Stimulated activated CD8-positive, alpha-beta memory T cell treated with anti-CD3 and anti-CD28 coated beads, Interleukin-4, amount 100 ng/mL, for 24 hours (primary cell): ENCODE data around the gene CDH4.

Source experiments
- DNase-seq: peaks from one replicate; pipeline ENCODE4 v3.0.0-alpha.2; 2020; ENCODE audit warnings: low read depth

The CDH4 gene

DNA sequence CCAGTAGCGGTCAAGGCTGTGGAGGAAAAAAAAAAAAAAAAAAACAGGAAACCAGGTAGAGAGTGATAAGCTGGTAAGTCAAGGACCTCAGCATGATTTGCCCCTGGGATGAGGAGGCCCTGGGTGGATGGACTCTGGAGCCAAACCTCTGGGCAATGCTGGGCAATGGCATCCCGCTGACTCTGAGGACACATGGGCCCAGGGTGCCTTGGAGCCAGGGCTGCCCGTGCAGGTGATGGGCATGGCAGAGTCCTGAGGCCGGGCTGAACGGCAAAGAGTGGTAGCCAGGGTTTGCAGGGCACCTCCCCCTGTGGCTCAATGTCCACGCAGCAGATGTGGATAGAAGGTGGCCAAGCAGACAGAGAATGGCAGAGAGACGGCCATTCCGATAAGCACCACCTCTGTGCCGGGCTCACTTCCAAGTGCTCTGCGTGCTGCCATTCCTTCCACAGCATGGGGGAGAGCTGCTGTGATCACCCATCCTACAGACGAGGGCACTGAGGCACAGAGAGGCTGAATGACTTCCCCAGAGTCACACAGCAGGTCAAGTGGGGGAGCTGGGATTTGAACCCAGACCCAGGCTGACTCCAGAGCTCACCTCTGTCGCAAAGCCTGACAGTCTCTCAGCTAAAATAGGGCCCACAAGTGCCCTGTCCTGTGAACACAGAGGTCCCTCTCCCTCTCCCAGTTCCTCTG lies 353.9 kb downstream of the CDH4 start:
- no peak for DNase-seq

DNA sequence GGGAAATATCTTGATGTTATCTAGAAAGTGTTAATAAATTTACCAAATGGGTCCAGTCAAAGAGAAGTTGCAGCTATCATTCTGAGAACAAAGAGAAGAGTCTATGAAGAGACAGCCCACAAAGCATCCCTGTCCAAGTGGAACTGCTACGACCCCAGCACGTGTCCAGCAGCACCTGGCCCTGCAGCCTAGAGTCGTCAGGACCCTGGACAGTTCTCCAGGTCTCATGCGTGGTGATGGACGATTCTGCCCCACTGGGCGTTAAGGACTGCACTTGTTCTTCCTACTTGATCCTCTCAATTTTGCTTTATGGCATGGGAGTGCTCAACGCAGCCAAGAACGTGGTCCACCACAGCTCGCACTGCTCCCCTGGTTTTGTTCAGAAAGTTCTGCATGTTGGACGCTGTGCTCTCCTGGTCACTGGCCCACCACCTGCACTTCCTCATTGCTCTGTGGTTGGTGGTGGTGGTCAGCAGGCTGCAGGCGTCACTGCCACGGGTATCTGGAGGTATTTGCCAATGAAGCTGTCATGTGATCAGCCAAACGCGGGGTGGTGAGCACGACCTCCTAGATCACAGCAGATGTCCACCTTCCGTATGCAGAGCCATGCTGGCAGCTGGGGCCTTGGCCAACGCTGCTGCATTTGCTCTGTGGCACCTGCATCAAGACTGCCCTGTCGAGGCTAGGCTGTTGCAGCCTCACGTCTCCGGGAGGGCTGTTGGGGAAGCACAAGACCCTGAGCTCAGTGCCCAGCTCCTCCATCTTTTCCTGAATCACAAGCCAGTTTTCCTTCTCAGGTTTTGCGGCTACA lies 356.4 kb downstream of the CDH4 start:
- DNase-seq, result no peak

GRCh38 chr20:61609461-61609860 lies 357.4 kb downstream of the CDH4 start:
- no peak for DNase-seq

- no peak for DNase-seq
Measured at GRCh38 chr20:61611401-61612180, 359.5 kb downstream of the CDH4 start.

DNA sequence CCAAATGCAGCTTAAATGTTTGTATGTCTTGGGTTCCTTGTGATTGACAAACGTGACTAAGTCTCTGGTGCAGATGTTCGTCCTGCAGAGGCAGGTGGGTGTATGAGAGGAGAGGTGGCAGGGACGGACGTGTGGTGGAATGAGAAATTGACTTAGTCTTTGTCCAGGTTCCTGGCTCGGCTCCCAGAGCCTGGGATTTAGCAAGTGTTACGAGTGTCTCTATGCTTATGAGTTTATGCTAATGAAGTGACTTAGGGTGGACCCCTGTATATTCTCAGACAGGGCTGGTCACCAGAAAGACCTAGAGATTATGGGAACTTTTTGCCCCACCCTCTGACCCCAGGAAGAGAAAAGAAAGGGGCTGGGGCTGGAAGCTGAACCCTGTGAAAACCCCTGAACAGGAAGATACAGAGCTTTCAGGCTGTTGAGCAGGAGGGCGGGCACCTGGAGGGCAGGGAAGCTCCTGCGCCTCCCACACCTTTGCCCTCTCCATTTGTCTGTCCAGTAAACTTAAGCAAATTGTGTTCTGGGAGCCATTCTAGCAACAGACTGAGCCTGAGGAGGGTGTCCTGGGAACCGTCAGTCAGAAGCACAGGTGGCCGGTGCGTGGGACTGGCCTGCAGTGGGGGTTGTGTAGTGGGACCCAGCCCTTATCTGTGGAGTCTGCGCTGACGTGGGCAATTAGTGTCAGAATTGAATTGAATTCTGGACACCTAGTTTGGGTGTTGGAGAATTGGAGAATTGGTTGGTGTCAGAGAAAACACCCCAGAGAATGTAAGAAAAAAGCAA lies 362.1 kb downstream of the CDH4 start:
- DNase-seq, result no peak

- no peak for DNase-seq
Measured at GRCh38 chr20:61614706-61615100, 362.6 kb downstream of the CDH4 start.

GRCh38 chr20:61615806-61616205 lies 363.7 kb downstream of the CDH4 start:
- no peak for DNase-seq

DNA sequence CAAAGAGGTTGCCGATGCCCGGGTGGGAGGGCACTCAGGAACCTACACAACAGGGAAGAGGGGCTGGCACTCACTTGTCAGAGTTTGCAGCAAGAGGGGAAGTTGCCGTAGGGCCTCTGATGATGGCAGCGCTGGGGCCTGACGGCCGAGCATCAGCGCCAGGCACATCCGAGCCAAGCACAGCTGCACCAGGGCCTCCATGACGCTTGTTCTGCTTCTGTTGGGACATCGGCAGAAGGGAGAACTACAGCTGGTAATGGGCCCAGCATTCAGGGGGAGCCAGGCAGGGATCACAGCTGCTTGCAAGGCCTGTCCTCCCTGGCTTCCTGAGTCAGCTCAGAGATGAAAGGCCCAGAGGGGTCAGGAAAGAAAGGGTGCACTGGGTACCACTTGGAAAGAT lies 367.7 kb downstream of the CDH4 start:
- DNase-seq, result no peak

DNA sequence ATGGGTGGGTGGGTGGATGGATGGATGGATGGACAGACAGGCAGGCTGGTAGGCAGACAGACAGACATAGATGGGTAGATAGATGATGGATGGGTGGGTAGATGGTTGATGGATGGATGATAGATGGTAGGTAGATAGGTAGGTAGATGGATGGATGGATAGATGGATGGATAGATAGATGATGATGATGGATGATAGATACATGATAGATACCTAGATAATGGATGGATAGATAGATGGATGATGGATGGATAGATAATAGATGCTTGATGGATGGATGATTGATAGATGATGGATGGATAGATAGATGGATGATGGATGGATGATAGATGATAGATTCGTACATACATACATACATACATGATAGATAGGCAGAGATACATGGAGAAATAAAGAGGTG lies 368.1 kb downstream of the CDH4 start:
- DNase-seq, result no peak

GRCh38 chr20:61621035-61621730 lies 369.1 kb downstream of the CDH4 start:
- no peak for DNase-seq

- DNase-seq, result no peak
Measured at GRCh38 chr20:61621852-61622251, 369.8 kb downstream of the CDH4 start.

GRCh38 chr20:61623451-61623850 lies 371.4 kb downstream of the CDH4 start:
- DNase-seq, result no peak

- DNase-seq, result no peak
Measured at GRCh38 chr20:61625246-61625645, 373.2 kb downstream of the CDH4 start.

- DNase-seq, result no peak
Measured at GRCh38 chr20:61626412-61626811, 374.4 kb downstream of the CDH4 start.

DNA sequence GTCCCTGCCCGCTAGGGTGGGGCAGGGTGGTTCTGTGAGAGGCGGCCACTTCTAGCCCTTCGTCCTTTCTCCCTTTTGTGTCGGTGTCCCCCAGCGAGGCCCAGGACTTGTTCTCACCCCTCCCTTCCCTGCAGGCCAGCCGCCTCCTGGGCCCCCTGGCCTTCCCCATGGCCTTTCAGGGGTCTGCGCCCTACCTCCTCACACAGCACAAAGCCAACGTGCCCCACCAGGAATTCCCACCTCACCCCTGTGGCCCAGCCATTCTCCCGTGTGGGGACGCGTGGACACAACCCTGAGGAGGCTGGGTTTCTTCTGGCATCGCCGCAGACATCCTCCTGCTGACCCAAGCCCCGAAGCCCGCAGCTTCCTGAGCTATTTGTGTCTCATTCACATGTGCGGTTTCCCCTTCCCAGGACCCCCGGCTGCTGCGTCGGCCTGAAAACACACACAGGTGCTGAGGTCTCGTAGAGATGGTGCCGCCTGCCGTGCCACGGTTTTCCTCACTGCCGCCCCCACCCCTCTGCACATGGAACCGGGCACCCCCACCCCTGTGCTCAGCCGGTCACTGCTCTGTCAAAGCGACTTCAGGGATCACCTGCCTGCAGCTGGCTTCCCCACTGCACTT lies 375.8 kb downstream of the CDH4 start:
- DNase-seq, result no peak

GRCh38 chr20:61628480-61628879 lies 376.4 kb downstream of the CDH4 start:
- DNase-seq, result no peak

DNA sequence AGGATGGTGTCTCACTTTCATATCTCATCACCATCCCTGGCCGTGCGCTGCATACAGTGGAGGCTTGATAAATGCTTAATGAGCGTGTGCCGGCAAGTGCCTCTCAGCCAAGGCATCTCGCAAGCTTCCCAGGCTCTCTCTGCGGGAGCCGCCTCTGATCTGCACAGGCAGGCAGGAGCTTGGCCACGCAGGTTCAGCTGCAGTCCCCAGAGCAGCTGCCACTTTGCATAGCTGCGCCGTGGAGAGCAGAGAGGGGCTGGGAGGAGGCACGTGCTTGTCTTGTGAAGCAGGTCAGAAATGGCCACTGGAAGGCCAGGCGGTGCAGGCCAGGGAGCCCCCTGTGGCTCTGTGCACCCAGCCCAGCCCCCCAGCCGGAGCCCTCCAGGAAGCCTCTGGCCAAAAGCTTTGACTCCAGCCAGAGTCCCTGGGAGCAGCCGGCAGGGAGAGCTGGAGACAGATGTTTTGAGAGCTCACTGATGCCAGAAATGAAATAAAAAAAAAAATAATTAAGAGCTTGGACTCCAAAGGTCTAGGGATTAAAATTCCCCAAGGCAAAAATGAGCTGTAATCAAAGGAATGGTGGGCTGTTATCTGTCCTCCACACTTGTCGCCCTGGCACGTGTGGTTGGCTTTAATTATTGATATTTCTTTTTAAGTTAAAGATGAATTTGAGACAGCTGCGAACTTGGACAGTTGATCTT lies 377.0 kb downstream of the CDH4 start:
- DNase-seq, result no peak

DNA sequence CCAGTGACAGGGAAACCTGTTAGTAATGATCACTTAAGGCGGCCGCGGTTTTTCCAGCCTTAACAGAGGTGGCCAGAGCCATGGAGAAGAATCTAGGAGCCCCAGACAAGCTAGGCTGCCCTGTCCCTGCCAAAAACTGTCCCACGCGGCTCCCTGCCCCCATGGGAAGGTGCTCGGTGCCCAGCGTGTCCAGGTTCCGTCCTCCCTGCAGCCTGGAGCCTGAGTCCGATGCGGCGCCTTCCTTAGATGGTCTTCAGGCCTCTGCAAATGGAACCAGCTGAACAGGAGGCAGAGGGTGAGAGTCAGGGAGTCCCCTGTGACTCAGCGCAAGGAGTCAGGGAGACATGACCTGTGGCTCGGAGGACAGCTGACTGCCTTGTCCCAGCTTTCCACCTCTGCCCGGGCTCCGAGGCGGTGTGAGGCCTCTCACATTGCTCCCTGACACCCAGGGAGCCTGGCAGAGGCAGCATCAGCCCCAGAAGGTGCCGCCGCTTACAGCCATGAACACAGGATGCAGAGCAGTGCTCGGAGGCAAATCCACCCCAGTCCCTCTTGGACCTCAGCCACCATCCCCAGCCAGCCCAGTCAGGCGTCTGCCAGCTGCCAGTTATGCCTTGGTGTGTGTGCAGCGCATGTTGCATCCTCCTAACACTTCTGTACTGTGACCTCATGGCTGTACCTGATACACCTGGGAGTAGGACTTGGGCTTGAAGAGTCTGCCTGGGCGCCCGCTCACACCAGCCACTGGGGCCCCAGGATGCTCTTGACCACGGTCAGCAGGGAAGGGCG lies 377.7 kb downstream of the CDH4 start:
- DNase-seq, result no peak

DNA sequence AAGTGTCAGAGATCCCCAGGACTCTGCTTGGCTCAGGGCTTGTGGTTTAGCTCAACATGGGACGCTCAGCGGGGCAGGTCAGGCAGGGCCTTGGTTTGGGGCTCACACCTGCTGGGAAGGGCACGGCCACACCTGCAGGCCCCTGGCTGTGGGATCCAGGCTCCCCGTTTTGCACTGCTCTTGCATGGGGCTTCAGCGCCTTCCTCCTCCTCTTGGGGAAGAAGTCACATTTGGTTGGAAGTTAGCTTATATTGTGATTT lies 378.3 kb downstream of the CDH4 start:
- no peak for DNase-seq

DNA sequence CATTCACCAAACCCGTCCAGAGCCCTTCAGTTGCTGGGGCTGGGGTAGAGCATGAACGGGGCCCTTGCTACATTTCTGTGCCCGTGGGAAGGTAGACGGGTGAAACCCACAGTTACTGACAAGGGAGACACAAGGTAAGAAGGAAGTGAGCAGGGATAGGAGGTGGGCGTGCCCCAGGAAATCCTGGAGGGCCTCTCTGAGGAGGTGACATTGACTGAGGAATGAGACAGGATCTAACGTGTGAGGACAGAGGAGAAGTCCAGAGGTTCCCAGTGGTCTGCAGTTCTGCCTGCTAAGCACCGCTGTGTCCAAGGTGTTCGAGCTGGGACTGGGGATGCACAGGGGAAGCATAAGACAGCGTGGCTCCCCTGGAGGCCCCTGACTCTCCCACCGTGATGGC lies 378.8 kb downstream of the CDH4 start:
- no peak for DNase-seq
